Karpas-422 (cell line): ENCODE measurements around the gene TPD52L2. TPM values are rescaled to one million over a fixed set of nuclear protein-coding genes. Genes with fewer than 3 reads are reported as not detected.
A peak's percentile ranks its signal among the peaks of the same experiment; 100 is the strongest.

Source experiments
- DNase-seq: peaks from one replicate; pipeline ENCODE4 v3.0.0-alpha.2; 2015
- H2AFZ ChIP-seq: fragments of 200-600 bp; sonication (generic); 2 replicates; pipeline ENCODE4 v1.6.1; 2014; ENCODE audit warnings: antibody characterized with exemption, low read length, mixed read lengths
- H3K27ac ChIP-seq: fragments of 200-600 bp; sonication (generic); 2 replicates; pipeline ENCODE4 v1.5.1; 2014; ENCODE audit warnings: mild to moderate bottlenecking, low read length, moderate library complexity
- H3K27me3 ChIP-seq: fragments of 200-600 bp; sonication (generic); 2 replicates; pipeline ENCODE4 v1.6.1; 2014; ENCODE audit warnings: low read length, mixed read lengths
- H3K36me3 ChIP-seq: fragments of 200-600 bp; sonication (generic); 2 replicates; pipeline ENCODE4 v1.6.1; 2014; ENCODE audit warnings: low read length, mixed read lengths; ENCODE audit not compliant: insufficient read depth
- H3K4me1 ChIP-seq: fragments of 200-600 bp; sonication (generic); 2 replicates; pipeline ENCODE4 v1.6.1; 2014; ENCODE audit warnings: mild to moderate bottlenecking, low read length, mixed read lengths
- H3K4me2 ChIP-seq: fragments of 200-600 bp; sonication (generic); 2 replicates; pipeline ENCODE4 v1.6.1; 2014; ENCODE audit warnings: low read length, low read depth, mild to moderate bottlenecking; ENCODE audit not compliant: poor library complexity, severe bottlenecking
- H3K4me3 ChIP-seq: fragments of 200-600 bp; sonication (generic); 2 replicates; pipeline ENCODE4 v1.5.1; 2014; ENCODE audit warnings: mild to moderate bottlenecking, antibody characterized with exemption, low read length, mixed read lengths
- H3K79me2 ChIP-seq: fragments of 200-600 bp; sonication (generic); 2 replicates; pipeline ENCODE4 v1.6.1; 2014; ENCODE audit warnings: mild to moderate bottlenecking, low read length, mixed read lengths
- H3K9ac ChIP-seq: fragments of 200-600 bp; sonication (generic); 2 replicates; pipeline ENCODE4 v1.6.0; 2014; ENCODE audit warnings: low read length
- H3K9me2 ChIP-seq: fragments of 200-600 bp; sonication (generic), shearing (Covaris generic); replicated peaks from 2 replicates; pipeline ENCODE4 v1.6.0; 2014; ENCODE audit warnings: mild to moderate bottlenecking, low read length, moderate library complexity; ENCODE audit not compliant: insufficient read depth
- H3K9me3 ChIP-seq: fragments of 300-700, 200-600 bp; sonication (generic); 2 replicates; pipeline ENCODE4 v1.6.1; 2014; ENCODE audit warnings: low read length, mixed read lengths
- H4K20me1 ChIP-seq: fragments of 200-600 bp; sonication (generic); 2 replicates; pipeline ENCODE4 v1.6.1; 2014; ENCODE audit warnings: mild to moderate bottlenecking, antibody characterized with exemption, low read length, low read depth; ENCODE audit not compliant: insufficient read depth
- total RNA-seq: library from RNA; depleted of rRNA; stranded (reverse); fragments of >200 nt; shearing (Covaris generic); gene quantifications from 2 replicates; pipeline ENCODE4 v1.2.3, GENCODE V29; 2014; ENCODE audit warnings: low replicate concordance

TPD52L2 gene
- total RNA-seq, 1 experiment from 2014 or later: 25.9 TPM

- H3K36me3 ChIP-seq: no peaks in the 10 kb centered on the region
- no peaks in the 10 kb centered on the region for H3K9me3 ChIP-seq
- no peak overlapping the region for H3K27ac ChIP-seq
- H2AFZ ChIP-seq: no peak overlapping the region
- peaks cover 80% of the 10 kb centered on the region for H3K79me2 ChIP-seq
- no peaks in the 10 kb centered on the region for H3K9me2 ChIP-seq
- peaks cover 34% of the 10 kb centered on the region; the same call in 1 of the 2 replicates for H4K20me1 ChIP-seq
- peaks cover 34% of the 10 kb centered on the region for H3K4me1 ChIP-seq
- peak; percentile 53 for DNase-seq
- no peak overlapping the region for H3K4me2 ChIP-seq
- no peak overlapping the region for H3K9ac ChIP-seq
- H3K27me3 ChIP-seq: no peaks in the 10 kb centered on the region
- H3K4me3 ChIP-seq: no peak overlapping the region
Observed at GRCh38 chr20:63898882-63899558, 34.0 kb downstream of the TPD52L2 start.

- Histone ChIP-seq H3K9me2 (no peaks in the 10 kb centered on the region), H2AFZ (no peak overlapping the region), H4K20me1 (peaks cover 39% of the 10 kb centered on the region; the same call in 1 of the 2 replicates), H3K36me3 (no peaks in the 10 kb centered on the region), H3K27me3 (no peaks in the 10 kb centered on the region), H3K4me3 (no peak overlapping the region), H3K4me1 (peaks cover 31% of the 10 kb centered on the region), H3K27ac (no peak overlapping the region), H3K9ac (no peak overlapping the region), H3K79me2 (peaks cover 94% of the 10 kb centered on the region), H3K4me2 (no peak overlapping the region), H3K9me3 (no peaks in the 10 kb centered on the region)
- DNase-seq: no peak
Observed at GRCh38 chr20:63900413-63900812, 35.3 kb downstream of the TPD52L2 start.

- Histone ChIP-seq H3K27ac (no peak overlapping the region), H3K4me3 (no peak overlapping the region), H3K79me2 (peaks cover 88% of the 10 kb centered on the region), H3K27me3 (no peaks in the 10 kb centered on the region), H3K36me3 (no peaks in the 10 kb centered on the region; the same call in 1 of the 2 replicates), H3K9me2 (no peaks in the 10 kb centered on the region), H3K4me1 (peaks cover 8% of the 10 kb centered on the region), H2AFZ (no peak overlapping the region), H3K9me3 (no peaks in the 10 kb centered on the region), H3K9ac (no peak overlapping the region), H3K4me2 (no peak overlapping the region), H4K20me1 (peaks cover 15% of the 10 kb centered on the region; the same call in 1 of the 2 replicates)
- DNase-seq: no peak
Observed at GRCh38 chr20:63903796-63904561, 38.9 kb downstream of the TPD52L2 start.

- H3K9ac ChIP-seq: no peak overlapping the region
- H3K79me2 ChIP-seq: peaks cover 91% of the 10 kb centered on the region
- no peak overlapping the region for H3K4me3 ChIP-seq
- no peak overlapping the region for H2AFZ ChIP-seq
- no peaks in the 10 kb centered on the region; the same call in 1 of the 2 replicates for H3K36me3 ChIP-seq
- no peaks in the 10 kb centered on the region for H3K9me3 ChIP-seq
- no peaks in the 10 kb centered on the region for H3K27me3 ChIP-seq
- no peaks in the 10 kb centered on the region for H3K9me2 ChIP-seq
- no peaks in the 10 kb centered on the region for H3K4me1 ChIP-seq
- no peak overlapping the region for H3K4me2 ChIP-seq
- no peak overlapping the region for H3K27ac ChIP-seq
- DNase-seq: no peak
- H4K20me1 ChIP-seq: 0 out of 2 replicates have a peak, but pooled peaks cover 8% of the 10 kb centered on the region
Observed at GRCh38 chr20:63908008-63908682, 43.1 kb downstream of the TPD52L2 start.

- no peak for DNase-seq
- no peaks in the 10 kb centered on the region for H3K27me3 ChIP-seq
- no peak overlapping the region for H3K4me3 ChIP-seq
- peaks cover 3% of the 10 kb centered on the region; the same call in 1 of the 2 replicates for H3K36me3 ChIP-seq
- 0 out of 2 replicates have a peak, but pooled peaks cover 3% of the 10 kb centered on the region for H3K9me3 ChIP-seq
- H3K79me2 ChIP-seq: peaks cover 94% of the 10 kb centered on the region
- no peak overlapping the region for H3K27ac ChIP-seq
- H2AFZ ChIP-seq: no peak overlapping the region
- no peaks in the 10 kb centered on the region for H4K20me1 ChIP-seq
- no peak overlapping the region for H3K9ac ChIP-seq
- no peaks in the 10 kb centered on the region for H3K4me1 ChIP-seq
- H3K9me2 ChIP-seq: no peaks in the 10 kb centered on the region
- H3K4me2 ChIP-seq: no peak overlapping the region
Observed at GRCh38 chr20:63911176-63911575, 46.1 kb downstream of the TPD52L2 start.

GRCh38 chr20:63913768-63914167 is 48.7 kb downstream of the TPD52L2 start:
- Histone ChIP-seq H4K20me1 (no peaks in the 10 kb centered on the region), H3K79me2 (peaks cover 90% of the 10 kb centered on the region), H3K27me3 (no peaks in the 10 kb centered on the region), H3K4me1 (no peaks in the 10 kb centered on the region; the same call in 1 of the 2 replicates), H3K4me3 (no peak overlapping the region), H3K9me3 (0 out of 2 replicates have a peak, but pooled peaks cover 3% of the 10 kb centered on the region), H3K27ac (no peak overlapping the region), H3K36me3 (peaks cover 8% of the 10 kb centered on the region), H3K9me2 (no peaks in the 10 kb centered on the region), H3K9ac (no peak overlapping the region), H2AFZ (no peak overlapping the region), H3K4me2 (no peak overlapping the region)
- DNase-seq: no peak

- no peaks in the 10 kb centered on the region for H4K20me1 ChIP-seq
- no peaks in the 10 kb centered on the region for H3K27me3 ChIP-seq
- no peaks in the 10 kb centered on the region; the same call in 1 of the 2 replicates for H3K4me1 ChIP-seq
- peaks cover 11% of the 10 kb centered on the region for H3K36me3 ChIP-seq
- no peak overlapping the region for H3K9ac ChIP-seq
- no peak overlapping the region for H3K4me3 ChIP-seq
- no peak overlapping the region for H2AFZ ChIP-seq
- no peak overlapping the region for H3K27ac ChIP-seq
- H3K9me2 ChIP-seq: no peaks in the 10 kb centered on the region
- 0 out of 2 replicates have a peak, but pooled peaks cover 3% of the 10 kb centered on the region for H3K9me3 ChIP-seq
- no peak for DNase-seq
- no peak overlapping the region for H3K4me2 ChIP-seq
- H3K79me2 ChIP-seq: peaks cover 82% of the 10 kb centered on the region
Observed at GRCh38 chr20:63915471-63915870, 50.4 kb downstream of the TPD52L2 start.
